Fibroblast of lung (primary cell): ENCODE results near the gene NMBR. TPM values are rescaled to one million over a fixed set of nuclear protein-coding genes. Genes with fewer than 3 reads are reported as not detected.
"Not testable (repeated sequence)": the region's sequence is repeated elsewhere in the genome, so short reads cannot be mapped to it uniquely, and the experiment has no call there.

Experiments used
- DNase-seq, 2 donors: peaks; one replicate each; pipeline versions ENCODE4 v3.0.0 to v3.0.0-alpha.2; 2010; ENCODE audit warnings: low read depth in 2 of 2
- H2AFZ ChIP-seq: 2 replicates; pipeline ENCODE4 v1.5.1; 2012; ENCODE audit warnings: low read length, control low read depth, inconsistent platforms
- H3K27ac ChIP-seq: 2 replicates; pipeline ENCODE4 v1.5.1; 2011; ENCODE audit warnings: low read length, control low read depth; ENCODE audit not compliant: insufficient read depth
- H3K27me3 ChIP-seq: 2 replicates; pipeline ENCODE4 v1.5.1; 2011; ENCODE audit warnings: mild to moderate bottlenecking, low read length; ENCODE audit not compliant: control insufficient read depth, insufficient read depth
- H3K36me3 ChIP-seq: 2 replicates; pipeline ENCODE4 v1.5.1; 2011; ENCODE audit warnings: low read length; ENCODE audit not compliant: control insufficient read depth, insufficient read depth
- H3K4me1 ChIP-seq: 2 replicates; pipeline ENCODE4 v1.5.1; 2011; ENCODE audit warnings: low read length; ENCODE audit not compliant: control insufficient read depth, insufficient read depth; ENCODE audit errors: extremely low read depth
- H3K4me2 ChIP-seq: 2 replicates; pipeline ENCODE4 v1.5.1; 2011; ENCODE audit warnings: low read length, control low read depth; ENCODE audit not compliant: insufficient read depth; ENCODE audit errors: extremely low read depth
- H3K4me3 ChIP-seq, 4 experiments: fragments of 200-600 bp in 1 of 4; sonication (generic) in 1 of 4; replicated peaks in 1 of 4; 2 replicates each; pipeline ENCODE4 v1.5.1; 2011 to 2016; ENCODE audit warnings: low read length in 4 of 4, low read depth in 3 of 4, mild to moderate bottlenecking in 3 of 4, control low read depth in 2 of 4, inconsistent platforms in 1 of 4, mixed read lengths in 1 of 4; ENCODE audit not compliant: insufficient read depth in 1 of 4; ENCODE audit errors: control extremely low read depth in 1 of 4
- H3K79me2 ChIP-seq: 2 replicates; pipeline ENCODE4 v1.5.1; 2012; ENCODE audit warnings: mild to moderate bottlenecking, low read length, inconsistent platforms; ENCODE audit not compliant: control insufficient read depth, insufficient read depth
- H3K9ac ChIP-seq: 2 replicates; pipeline ENCODE4 v1.5.1; 2011; ENCODE audit warnings: mild to moderate bottlenecking, low read length, control low read depth; ENCODE audit not compliant: insufficient read depth
- H3K9me3 ChIP-seq: 2 replicates; pipeline ENCODE4 v1.5.1; 2012; ENCODE audit warnings: low read depth, low read length; ENCODE audit not compliant: control insufficient read depth, insufficient read depth
- H4K20me1 ChIP-seq: 2 replicates; pipeline ENCODE4 v1.5.1; 2011; ENCODE audit warnings: low read length; ENCODE audit not compliant: control insufficient read depth, insufficient read depth; ENCODE audit errors: extremely low read depth
- CTCF ChIP-seq, 2 donors: IDR thresholded peaks in 1 of 2; conservative IDR thresholded peaks in 1 of 2; 1 replicate in 1 of 2; 2 replicates in 1 of 2; pipeline ENCODE4 v1.5.1; 2011 to 2012; ENCODE audit warnings: low read length in 2 of 2, control low read depth in 1 of 2, inconsistent platforms in 1 of 2, low read depth in 1 of 2, mild to moderate bottlenecking in 1 of 2
- EZH2 ChIP-seq: IDR thresholded peaks from 2 replicates; pipeline ENCODE4 v1.5.1; 2012; ENCODE audit warnings: low read length, control low read depth, mild to moderate bottlenecking; ENCODE audit errors: missing control alignments
- polyA plus RNA-seq, 2 donors: library from polyadenylated mRNA; depleted of rRNA in 1 of 2; stranded (reverse) in 1 of 2; unstranded in 1 of 2; fragments of >200 nt; gene quantifications; 2 replicates each; pipeline ENCODE4 v1.2.1, GENCODE V29; 2011 to 2012; ENCODE audit warnings: missing spikeins in 1 of 2
- total RNA-seq: library from RNA; depleted of rRNA; stranded (reverse); fragments of >200 nt; gene quantifications from 2 replicates; pipeline ENCODE4 v1.2.1, GENCODE V29; 2014

NMBR gene
- total and polyA plus RNA-seq, 2 donors (not counting 1 experiment from before 2014, with no cell fraction given) = 0.05 TPM; not detected in 1

- TF ChIP-seq EZH2 (no peak), CTCF (conservative IDR thresholded peaks at IDR 0.05 in 1 of 2, IDR thresholded peaks at IDR 0.05 in 1 of 2; ENCODE audit: low read depth in 1 of 2, low read length in 2 of 2) (no peak)
- Histone ChIP-seq H3K4me2 (no peak overlapping the region), H3K27ac (no peak overlapping the region), H3K4me1 (no peaks in the 10 kb centered on the region), H2AFZ (no peak overlapping the region), H3K4me3 (no peak overlapping the region), H3K79me2 (no peaks in the 10 kb centered on the region), H4K20me1 (no peaks in the 10 kb centered on the region), H3K27me3 (no peaks in the 10 kb centered on the region), H3K36me3 (no peaks in the 10 kb centered on the region), H3K9me3 (no peaks in the 10 kb centered on the region), H3K9ac (no peak overlapping the region)
- DNase-seq = no peak
These were observed 78.5 kb downstream of the NMBR start for GRCh38 chr6:142068416-142068815.

GRCh38 chr6:142062861-142063260 lies 84.1 kb downstream of the NMBR start:
- not testable (repeated sequence) for H3K27me3 ChIP-seq, H4K20me1 ChIP-seq, H3K9ac ChIP-seq, H3K4me3 ChIP-seq, H3K36me3 ChIP-seq, H3K4me2 ChIP-seq, H3K9me3 ChIP-seq, DNase-seq, H3K79me2 ChIP-seq, H3K27ac ChIP-seq, H2AFZ ChIP-seq, H3K4me1 ChIP-seq

GRCh38 chr6:142058551-142059290 lies 88.2 kb downstream of the NMBR start:
- H2AFZ ChIP-seq = no peak overlapping the region
- TF ChIP-seq CTCF (conservative IDR thresholded peaks at IDR 0.05 in 1 of 2, IDR thresholded peaks at IDR 0.05 in 1 of 2; ENCODE audit: low read depth in 1 of 2, low read length in 2 of 2) = no peak
- no peak for TF ChIP-seq EZH2
- H3K27ac ChIP-seq = no peak overlapping the region
- no peaks in the 10 kb centered on the region for H3K4me1 ChIP-seq
- no peaks in the 10 kb centered on the region for H3K36me3 ChIP-seq
- H3K9me3 ChIP-seq = no peaks in the 10 kb centered on the region
- H3K27me3 ChIP-seq = no peaks in the 10 kb centered on the region
- H3K4me2 ChIP-seq = no peak overlapping the region
- peak in 1 of 2 donors; percentile 15 for DNase-seq
- H4K20me1 ChIP-seq = no peaks in the 10 kb centered on the region
- H3K4me3 ChIP-seq = no peak overlapping the region
- no peaks in the 10 kb centered on the region for H3K79me2 ChIP-seq
- no peak overlapping the region for H3K9ac ChIP-seq
